Measurements from ENCODE around the gene HOXC4.
"Not testable (repeated sequence)": the region's sequence is repeated elsewhere in the genome, so short reads cannot be mapped to it uniquely, and the experiment has no call there.

Gene HOXC4

GRCh38 chr12:54039417-54040147 is 14.1 kb upstream of the HOXC4 start:
- H3K27me3 ChIP-seq (ENCODE audit: insufficient read depth, low read length): peaks cover 100% of the 10 kb centered on the region
- no peak overlapping the region for H3K9ac ChIP-seq (ENCODE audit: low read depth, low read length)
- H3K9me3 ChIP-seq (ENCODE audit: insufficient read depth, low read depth, low read length): no peaks in the 10 kb centered on the region
- H3K36me3 ChIP-seq (ENCODE audit: insufficient read depth, low read length): no peaks in the 10 kb centered on the region
- no peak overlapping the region for H3K27ac ChIP-seq (ENCODE audit: low read depth, low read length)
- WGBS: 11% methylated on average over 16 of the region's 16 CpGs
- H3K4me1 ChIP-seq (ENCODE audit: insufficient read depth, low read length): no peaks in the 10 kb centered on the region
- no peak overlapping the region for H3K4me3 ChIP-seq (ENCODE audit: low read length)

GRCh38 chr12:54040148-54040494 is 13.5 kb upstream of the HOXC4 start:
- no peaks in the 10 kb centered on the region for H3K9me3 ChIP-seq (ENCODE audit: insufficient read depth, low read depth, low read length)
- WGBS: 52% methylated on average over 4 of the region's 4 CpGs
- no peak overlapping the region for H3K9ac ChIP-seq (ENCODE audit: low read depth, low read length)
- no peak overlapping the region for H3K27ac ChIP-seq (ENCODE audit: low read depth, low read length)
- no peaks in the 10 kb centered on the region for H3K36me3 ChIP-seq (ENCODE audit: insufficient read depth, low read length)
- H3K27me3 ChIP-seq (ENCODE audit: insufficient read depth, low read length): peaks cover 100% of the 10 kb centered on the region
- no peak overlapping the region for H3K4me3 ChIP-seq (ENCODE audit: low read length)
- no peaks in the 10 kb centered on the region for H3K4me1 ChIP-seq (ENCODE audit: insufficient read depth, low read length)

GRCh38 chr12:54040648-54041047 is 13.0 kb upstream of the HOXC4 start:
- no peak overlapping the region for H3K4me3 ChIP-seq (ENCODE audit: low read length)
- no peak overlapping the region for H3K9ac ChIP-seq (ENCODE audit: low read depth, low read length)
- no peaks in the 10 kb centered on the region for H3K9me3 ChIP-seq (ENCODE audit: insufficient read depth, low read depth, low read length)
- peaks cover 100% of the 10 kb centered on the region for H3K27me3 ChIP-seq (ENCODE audit: insufficient read depth, low read length)
- H3K36me3 ChIP-seq (ENCODE audit: insufficient read depth, low read length): no peaks in the 10 kb centered on the region
- no peaks in the 10 kb centered on the region for H3K4me1 ChIP-seq (ENCODE audit: insufficient read depth, low read length)
- WGBS: 60% methylated on average over 2 of the region's 3 CpGs
- no peak overlapping the region for H3K27ac ChIP-seq (ENCODE audit: low read depth, low read length)

- Histone ChIP-seq H3K9ac (ENCODE audit: low read depth, low read length) (no peak overlapping the region), H3K4me3 (ENCODE audit: low read length) (no peak overlapping the region), H3K27ac (ENCODE audit: low read depth, low read length) (no peak overlapping the region), H3K9me3 (ENCODE audit: insufficient read depth, low read depth, low read length) (no peaks in the 10 kb centered on the region), H3K4me1 (ENCODE audit: insufficient read depth, low read length) (no peaks in the 10 kb centered on the region), H3K27me3 (ENCODE audit: insufficient read depth, low read length) (peaks cover 100% of the 10 kb centered on the region), H3K36me3 (ENCODE audit: insufficient read depth, low read length) (no peaks in the 10 kb centered on the region)
- WGBS: 32% methylated on average over 2 of the region's 2 CpGs
Observed at GRCh38 chr12:54041097-54041690, 12.4 kb upstream of the HOXC4 start.

GRCh38 chr12:54042033-54042432 is 11.6 kb upstream of the HOXC4 start:
- not testable (repeated sequence) for H3K9me3 ChIP-seq (ENCODE audit: insufficient read depth, low read depth, low read length); H3K27ac ChIP-seq (ENCODE audit: low read depth, low read length); H3K4me3 ChIP-seq (ENCODE audit: low read length); H3K4me1 ChIP-seq (ENCODE audit: insufficient read depth, low read length); H3K9ac ChIP-seq (ENCODE audit: low read depth, low read length); H3K36me3 ChIP-seq (ENCODE audit: insufficient read depth, low read length)
- WGBS: 54% methylated on average over 6 of the region's 6 CpGs
- peaks cover 100% of the 10 kb centered on the region for H3K27me3 ChIP-seq (ENCODE audit: insufficient read depth, low read length)

GRCh38 chr12:54042970-54043853 is 10.4 kb upstream of the HOXC4 start:
- Histone ChIP-seq H3K9ac (ENCODE audit: low read depth, low read length) (no peak overlapping the region), H3K27ac (ENCODE audit: low read depth, low read length) (no peak overlapping the region), H3K4me1 (ENCODE audit: insufficient read depth, low read length) (peaks cover 3% of the 10 kb centered on the region; the same call in 1 of the 2 replicates), H3K4me3 (ENCODE audit: low read length) (no peak overlapping the region), H3K9me3 (ENCODE audit: insufficient read depth, low read depth, low read length) (no peaks in the 10 kb centered on the region), H3K36me3 (ENCODE audit: insufficient read depth, low read length) (no peaks in the 10 kb centered on the region), H3K27me3 (ENCODE audit: insufficient read depth, low read length) (peaks cover 100% of the 10 kb centered on the region)
- 35% methylated on average over 6 of the region's 6 CpGs for WGBS

GRCh38 chr12:54044425-54045103 is 9.1 kb upstream of the HOXC4 start:
- Histone ChIP-seq H3K4me1 (ENCODE audit: insufficient read depth, low read length) (peaks cover 3% of the 10 kb centered on the region; the same call in 1 of the 2 replicates), H3K27ac (ENCODE audit: low read depth, low read length) (no peak overlapping the region), H3K9ac (ENCODE audit: low read depth, low read length) (no peak overlapping the region), H3K9me3 (ENCODE audit: insufficient read depth, low read depth, low read length) (no peaks in the 10 kb centered on the region), H3K4me3 (ENCODE audit: low read length) (no peak overlapping the region), H3K36me3 (ENCODE audit: insufficient read depth, low read length) (no peaks in the 10 kb centered on the region), H3K27me3 (ENCODE audit: insufficient read depth, low read length) (peaks cover 100% of the 10 kb centered on the region)
- 36% methylated on average over 5 of the region's 5 CpGs for WGBS

- no peak overlapping the region for H3K4me3 ChIP-seq (ENCODE audit: low read length)
- peaks cover 7% of the 10 kb centered on the region; the same call in 1 of the 2 replicates for H3K4me1 ChIP-seq (ENCODE audit: insufficient read depth, low read length)
- peaks cover 100% of the 10 kb centered on the region for H3K27me3 ChIP-seq (ENCODE audit: insufficient read depth, low read length)
- H3K36me3 ChIP-seq (ENCODE audit: insufficient read depth, low read length): no peaks in the 10 kb centered on the region
- no peaks in the 10 kb centered on the region for H3K9me3 ChIP-seq (ENCODE audit: insufficient read depth, low read depth, low read length)
- no peak overlapping the region for H3K27ac ChIP-seq (ENCODE audit: low read depth, low read length)
- no peak overlapping the region for H3K9ac ChIP-seq (ENCODE audit: low read depth, low read length)
Observed at GRCh38 chr12:54045401-54045800, 8.2 kb upstream of the HOXC4 start.

- 30% methylated on average over 15 of the region's 16 CpGs for WGBS
- H3K27ac ChIP-seq (ENCODE audit: low read depth, low read length): no peak overlapping the region
- peaks cover 100% of the 10 kb centered on the region for H3K27me3 ChIP-seq (ENCODE audit: insufficient read depth, low read length)
- peaks cover 10% of the 10 kb centered on the region; the same call in 1 of the 2 replicates for H3K4me1 ChIP-seq (ENCODE audit: insufficient read depth, low read length)
- no peaks in the 10 kb centered on the region for H3K36me3 ChIP-seq (ENCODE audit: insufficient read depth, low read length)
- no peaks in the 10 kb centered on the region for H3K9me3 ChIP-seq (ENCODE audit: insufficient read depth, low read depth, low read length)
- H3K4me3 ChIP-seq (ENCODE audit: low read length): no peak overlapping the region
- H3K9ac ChIP-seq (ENCODE audit: low read depth, low read length): no peak overlapping the region
Observed at GRCh38 chr12:54045868-54046521, 7.6 kb upstream of the HOXC4 start.

- peaks cover 10% of the 10 kb centered on the region; the same call in 1 of the 2 replicates for H3K4me1 ChIP-seq (ENCODE audit: insufficient read depth, low read length)
- H3K9me3 ChIP-seq (ENCODE audit: insufficient read depth, low read depth, low read length): no peaks in the 10 kb centered on the region
- no peak overlapping the region for H3K9ac ChIP-seq (ENCODE audit: low read depth, low read length)
- WGBS: 7% methylated on average over 27 of the region's 27 CpGs
- no peak overlapping the region for H3K27ac ChIP-seq (ENCODE audit: low read depth, low read length)
- H3K36me3 ChIP-seq (ENCODE audit: insufficient read depth, low read length): no peaks in the 10 kb centered on the region
- peaks cover 100% of the 10 kb centered on the region for H3K27me3 ChIP-seq (ENCODE audit: insufficient read depth, low read length)
- no peak overlapping the region for H3K4me3 ChIP-seq (ENCODE audit: low read length)
Observed at GRCh38 chr12:54046809-54047159, 6.9 kb upstream of the HOXC4 start.
